ENCODE measurements around the gene WBP1.

Gene WBP1

GRCh38 chr2:74503506-74504475 lies 45.6 kb downstream of the WBP1 start:
- no peak for DNase-seq

- DNase-seq = no peak
Observed at GRCh38 chr2:74504591-74504990, 46.4 kb downstream of the WBP1 start.

DNA sequence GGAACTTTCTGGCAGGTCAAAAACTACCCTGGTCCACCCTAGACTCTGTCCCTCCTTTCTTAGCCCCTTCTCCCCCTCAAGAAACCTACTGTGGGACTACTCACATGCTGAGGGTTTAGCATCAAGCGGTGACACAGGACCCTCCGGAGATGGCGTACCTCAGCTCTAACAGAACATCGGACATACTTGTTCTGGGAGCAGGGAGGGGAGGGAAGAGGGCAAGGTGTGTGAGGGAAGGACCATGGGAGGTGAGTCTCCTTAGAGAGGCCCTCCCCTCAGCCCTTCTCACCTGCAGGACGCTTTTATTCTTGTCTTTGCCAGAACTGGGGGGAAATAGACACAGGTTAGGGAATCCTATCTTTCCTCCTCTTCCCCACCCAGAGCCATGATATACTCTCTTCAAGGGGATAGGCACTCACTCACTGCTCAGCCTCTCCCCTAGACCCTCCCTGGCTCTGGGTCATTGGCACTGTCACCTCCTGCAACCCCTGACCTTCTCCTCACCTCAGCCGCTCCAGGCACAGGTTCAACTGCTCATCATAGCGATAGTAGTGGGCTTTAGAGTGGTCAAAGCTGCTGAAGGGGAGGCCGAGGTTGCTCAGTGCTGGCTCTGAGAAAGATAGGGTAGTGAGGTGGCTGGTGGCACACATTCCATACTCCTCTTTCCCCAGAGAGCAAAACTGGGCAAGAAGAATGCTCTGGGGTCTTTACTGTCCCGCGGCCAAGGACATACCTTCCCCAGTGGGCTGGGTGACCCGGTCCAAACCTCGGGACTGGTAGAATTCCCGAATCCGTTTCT lies 47.4 kb downstream of the WBP1 start:
- no peak for DNase-seq

GRCh38 chr2:74507145-74507925 lies 49.1 kb downstream of the WBP1 start, which contains the start of gene PCGF1:
PCGF1 (minus strand) TSS chr2:74507695; CDS start chr2:74507668, 27 bp downstream.
- peak; percentile 90 to 91 for DNase-seq

DNA sequence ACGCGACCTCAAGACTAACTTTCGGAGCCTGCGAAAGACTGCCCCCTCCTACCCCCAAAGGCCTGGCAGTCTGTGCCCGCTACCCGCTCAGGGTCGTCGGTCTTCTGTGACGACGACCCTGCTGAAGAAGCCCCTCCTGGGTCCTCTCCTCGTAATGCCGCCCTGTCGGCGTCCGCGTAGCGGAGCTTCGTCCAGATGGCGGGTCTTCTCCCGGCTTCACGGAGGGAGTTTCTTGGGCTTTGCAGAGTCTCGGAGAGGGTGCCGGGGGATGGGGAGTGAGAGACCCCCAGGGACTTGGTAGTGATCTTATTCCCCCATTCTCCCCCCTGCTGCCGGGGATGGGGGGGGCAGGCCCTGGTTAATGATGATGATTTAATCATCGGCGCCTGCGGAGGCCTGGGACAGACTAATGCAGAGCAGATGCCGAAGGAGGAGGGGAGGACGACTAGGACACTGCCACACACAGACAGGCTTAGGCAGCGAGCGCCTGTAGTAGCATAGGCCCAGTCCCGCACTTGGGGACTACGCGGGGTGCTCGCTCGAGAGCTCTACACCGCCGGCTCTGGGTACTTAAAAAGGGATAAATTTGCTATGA lies 49.8 kb downstream of the WBP1 start:
- no peak for DNase-seq

- no peak for DNase-seq
Observed at GRCh38 chr2:74510272-74510671, 52.0 kb downstream of the WBP1 start.
